ENCODE measurements around the gene RPL15. TPM values are rescaled to one million over a fixed set of nuclear protein-coding genes. Genes with fewer than 3 reads are reported as not detected.

The RPL15 gene
- polyA plus RNA-seq, 4 donors, result 1,526 to 3,526 (median 2,791) TPM

GRCh38 chr3:23921052-23921511 is 4.2 kb downstream of the RPL15 start:
- DNase-seq (no peak), FAIRE-seq (no peak)
- Histone ChIP-seq H3K9me3 (ENCODE audit: control insufficient read depth in 2 of 2, insufficient read depth in 1 of 2, low read depth in 1 of 2, low read length in 1 of 2) (no peaks in the 10 kb centered on the region), H3K27me3 (ENCODE audit: control insufficient read depth in 3 of 3, insufficient read depth in 3 of 3, low read length in 3 of 3) (no peaks in the 10 kb centered on the region), H3K36me3 (ENCODE audit: control insufficient read depth in 3 of 3, insufficient read depth in 2 of 3, low read depth in 1 of 3, low read length in 3 of 3) (peaks cover 2 to 24% (median 15%) of the 10 kb centered on the region in 3 donors), H3K27ac (ENCODE audit: low read depth in 1 of 3, low read length in 2 of 3) (no peak overlapping the region), H3K4me1 (ENCODE audit: control insufficient read depth in 3 of 3, insufficient read depth in 2 of 3, low read depth in 1 of 3, low read length in 2 of 3) (peaks cover 0 to 7% (median 0%) of the 10 kb centered on the region in 3 donors), H3K4me3 (ENCODE audit: low read depth in 1 of 3, low read length in 3 of 3) (no peak overlapping the region)
- WGBS, 3 donors, result 66 to 80% (median 79%) methylated on average over 3 of the region's 3 CpGs

GRCh38 chr3:23923786-23924185 is 6.9 kb downstream of the RPL15 start:
- 76 to 96% (median 86%) methylated on average over 2 of the region's 2 CpGs for WGBS, 3 donors
- Histone ChIP-seq H3K4me3 (ENCODE audit: low read depth in 1 of 3, low read length in 3 of 3) (no peak overlapping the region), H3K9me3 (ENCODE audit: control insufficient read depth in 2 of 2, insufficient read depth in 1 of 2, low read depth in 1 of 2, low read length in 1 of 2) (no peaks in the 10 kb centered on the region), H3K4me1 (ENCODE audit: control insufficient read depth in 3 of 3, insufficient read depth in 2 of 3, low read depth in 1 of 3, low read length in 2 of 3) (peaks cover 0 to 3% (median 0%) of the 10 kb centered on the region in 3 donors), H3K36me3 (ENCODE audit: control insufficient read depth in 3 of 3, insufficient read depth in 2 of 3, low read depth in 1 of 3, low read length in 3 of 3) (peaks cover 2 to 22% (median 9%) of the 10 kb centered on the region in 3 donors), H3K27me3 (ENCODE audit: control insufficient read depth in 3 of 3, insufficient read depth in 3 of 3, low read length in 3 of 3) (no peaks in the 10 kb centered on the region), H3K27ac (ENCODE audit: low read depth in 1 of 3, low read length in 2 of 3) (no peak overlapping the region)
- FAIRE-seq (no peak), DNase-seq (no peak)

GRCh38 chr3:23926246-23926645 is 9.3 kb downstream of the RPL15 start:
- Histone ChIP-seq H3K36me3 (ENCODE audit: control insufficient read depth in 3 of 3, insufficient read depth in 2 of 3, low read depth in 1 of 3, low read length in 3 of 3) (peaks cover 0 to 15% (median 0%) of the 10 kb centered on the region in 3 donors), H3K4me1 (ENCODE audit: control insufficient read depth in 3 of 3, insufficient read depth in 2 of 3, low read depth in 1 of 3, low read length in 2 of 3) (no peaks in the 10 kb centered on the region), H3K9me3 (ENCODE audit: control insufficient read depth in 2 of 2, insufficient read depth in 1 of 2, low read depth in 1 of 2, low read length in 1 of 2) (no peaks in the 10 kb centered on the region), H3K27me3 (ENCODE audit: control insufficient read depth in 3 of 3, insufficient read depth in 3 of 3, low read length in 3 of 3) (no peaks in the 10 kb centered on the region), H3K4me3 (ENCODE audit: low read depth in 1 of 3, low read length in 3 of 3) (no peak overlapping the region), H3K27ac (ENCODE audit: low read depth in 1 of 3, low read length in 2 of 3) (no peak overlapping the region)
- FAIRE-seq, result no peak
- WGBS, 3 donors, result 90 to 97% (median 92%) methylated on average over 7 of the region's 7 CpGs
- no peak for DNase-seq

GRCh38 chr3:23926736-23927135 is 9.8 kb downstream of the RPL15 start:
- DNase-seq (no peak), FAIRE-seq (no peak)
- Histone ChIP-seq H3K27me3 (ENCODE audit: control insufficient read depth in 3 of 3, insufficient read depth in 3 of 3, low read length in 3 of 3) (peaks cover 0 to 2% (median 0%) of the 10 kb centered on the region in 3 donors), H3K4me1 (ENCODE audit: control insufficient read depth in 3 of 3, insufficient read depth in 2 of 3, low read depth in 1 of 3, low read length in 2 of 3) (no peaks in the 10 kb centered on the region), H3K9me3 (ENCODE audit: control insufficient read depth in 2 of 2, insufficient read depth in 1 of 2, low read depth in 1 of 2, low read length in 1 of 2) (no peaks in the 10 kb centered on the region), H3K4me3 (ENCODE audit: low read depth in 1 of 3, low read length in 3 of 3) (no peak overlapping the region), H3K27ac (ENCODE audit: low read depth in 1 of 3, low read length in 2 of 3) (no peak overlapping the region), H3K36me3 (ENCODE audit: control insufficient read depth in 3 of 3, insufficient read depth in 2 of 3, low read depth in 1 of 3, low read length in 3 of 3) (peaks cover 0 to 11% (median 0%) of the 10 kb centered on the region in 3 donors)
- 84 to 95% (median 93%) methylated on average over 3 of the region's 3 CpGs for WGBS, 3 donors

- FAIRE-seq (no peak), DNase-seq (no peak)
- Histone ChIP-seq H3K9me3 (ENCODE audit: control insufficient read depth in 2 of 2, insufficient read depth in 1 of 2, low read depth in 1 of 2, low read length in 1 of 2) (no peaks in the 10 kb centered on the region), H3K4me3 (ENCODE audit: low read depth in 1 of 3, low read length in 3 of 3) (no peak overlapping the region), H3K27ac (ENCODE audit: low read depth in 1 of 3, low read length in 2 of 3) (no peak overlapping the region), H3K36me3 (ENCODE audit: control insufficient read depth in 3 of 3, insufficient read depth in 2 of 3, low read depth in 1 of 3, low read length in 3 of 3) (peaks cover 0 to 2% (median 0%) of the 10 kb centered on the region in 3 donors), H3K4me1 (ENCODE audit: control insufficient read depth in 3 of 3, insufficient read depth in 2 of 3, low read depth in 1 of 3, low read length in 2 of 3) (no peaks in the 10 kb centered on the region), H3K27me3 (ENCODE audit: control insufficient read depth in 3 of 3, insufficient read depth in 3 of 3, low read length in 3 of 3) (peaks cover 0 to 3% (median 0%) of the 10 kb centered on the region in 3 donors)
- WGBS, 3 donors, result 26 to 54% (median 40%) methylated on average over 8 of the region's 8 CpGs
These were observed 11.6 kb downstream of the RPL15 start for GRCh38 chr3:23928524-23928923.

- no peak overlapping the region for H3K4me3 ChIP-seq (ENCODE audit: low read depth in 1 of 3, low read length in 3 of 3)
- H3K36me3 ChIP-seq (ENCODE audit: control insufficient read depth in 3 of 3, insufficient read depth in 2 of 3, low read depth in 1 of 3, low read length in 3 of 3), result no peaks in the 10 kb centered on the region
- no peak overlapping the region for H3K27ac ChIP-seq (ENCODE audit: low read depth in 1 of 3, low read length in 2 of 3)
- no peaks in the 10 kb centered on the region for H3K9me3 ChIP-seq (ENCODE audit: control insufficient read depth in 2 of 2, insufficient read depth in 1 of 2, low read depth in 1 of 2, low read length in 1 of 2)
- WGBS, 3 donors, result 66 to 85% (median 84%) methylated on average over 3 of the region's 3 CpGs
- H3K4me1 ChIP-seq (ENCODE audit: control insufficient read depth in 3 of 3, insufficient read depth in 2 of 3, low read depth in 1 of 3, low read length in 2 of 3), result no peaks in the 10 kb centered on the region
- DNase-seq, result no peak
- no peak for FAIRE-seq
- H3K27me3 ChIP-seq (ENCODE audit: control insufficient read depth in 3 of 3, insufficient read depth in 3 of 3, low read length in 3 of 3), result peaks cover 0 to 3% (median 0%) of the 10 kb centered on the region in 3 donors
These were observed 14.7 kb downstream of the RPL15 start for GRCh38 chr3:23931597-23931996.

- H3K4me1 ChIP-seq (ENCODE audit: control insufficient read depth in 3 of 3, insufficient read depth in 2 of 3, low read depth in 1 of 3, low read length in 2 of 3), result no peaks in the 10 kb centered on the region
- H3K36me3 ChIP-seq (ENCODE audit: control insufficient read depth in 3 of 3, insufficient read depth in 2 of 3, low read depth in 1 of 3, low read length in 3 of 3), result no peaks in the 10 kb centered on the region
- H3K4me3 ChIP-seq (ENCODE audit: low read depth in 1 of 3, low read length in 3 of 3), result no peak overlapping the region
- H3K9me3 ChIP-seq (ENCODE audit: control insufficient read depth in 2 of 2, insufficient read depth in 1 of 2, low read depth in 1 of 2, low read length in 1 of 2), result no peaks in the 10 kb centered on the region
- DNase-seq (no peak), FAIRE-seq (no peak)
- no peak overlapping the region for H3K27ac ChIP-seq (ENCODE audit: low read depth in 1 of 3, low read length in 2 of 3)
- peaks cover 0 to 3% (median 0%) of the 10 kb centered on the region in 3 donors for H3K27me3 ChIP-seq (ENCODE audit: control insufficient read depth in 3 of 3, insufficient read depth in 3 of 3, low read length in 3 of 3)
- 82 to 92% (median 92%) methylated on average over 4 of the region's 4 CpGs for WGBS, 3 donors
These were observed 15.6 kb downstream of the RPL15 start for GRCh38 chr3:23932571-23932970.

GRCh38 chr3:23934253-23934652 is 17.3 kb downstream of the RPL15 start:
- peaks cover 0 to 5% of the 10 kb centered on the region in 2 donors for H3K9me3 ChIP-seq (ENCODE audit: control insufficient read depth in 2 of 2, insufficient read depth in 1 of 2, low read depth in 1 of 2, low read length in 1 of 2)
- DNase-seq (no peak), FAIRE-seq (no peak)
- no peaks in the 10 kb centered on the region for H3K4me1 ChIP-seq (ENCODE audit: control insufficient read depth in 3 of 3, insufficient read depth in 2 of 3, low read depth in 1 of 3, low read length in 2 of 3)
- no peak overlapping the region for H3K4me3 ChIP-seq (ENCODE audit: low read depth in 1 of 3, low read length in 3 of 3)
- WGBS, 3 donors, result 65 to 70% (median 68%) methylated on average over 4 of the region's 4 CpGs
- H3K27me3 ChIP-seq (ENCODE audit: control insufficient read depth in 3 of 3, insufficient read depth in 3 of 3, low read length in 3 of 3), result peaks cover 0 to 3% (median 0%) of the 10 kb centered on the region in 3 donors
- H3K27ac ChIP-seq (ENCODE audit: low read depth in 1 of 3, low read length in 2 of 3), result no peak overlapping the region
- no peaks in the 10 kb centered on the region for H3K36me3 ChIP-seq (ENCODE audit: control insufficient read depth in 3 of 3, insufficient read depth in 2 of 3, low read depth in 1 of 3, low read length in 3 of 3)

- H3K27me3 ChIP-seq (ENCODE audit: control insufficient read depth in 3 of 3, insufficient read depth in 3 of 3, low read length in 3 of 3), result no peaks in the 10 kb centered on the region
- H3K36me3 ChIP-seq (ENCODE audit: control insufficient read depth in 3 of 3, insufficient read depth in 2 of 3, low read depth in 1 of 3, low read length in 3 of 3), result no peaks in the 10 kb centered on the region
- FAIRE-seq (no peak), DNase-seq (no peak)
- peaks cover 0 to 5% of the 10 kb centered on the region in 2 donors for H3K9me3 ChIP-seq (ENCODE audit: control insufficient read depth in 2 of 2, insufficient read depth in 1 of 2, low read depth in 1 of 2, low read length in 1 of 2)
- no peak overlapping the region for H3K4me3 ChIP-seq (ENCODE audit: low read depth in 1 of 3, low read length in 3 of 3)
- 83 to 92% (median 86%) methylated on average over 1 of the region's 1 CpG for WGBS, 3 donors
- H3K4me1 ChIP-seq (ENCODE audit: control insufficient read depth in 3 of 3, insufficient read depth in 2 of 3, low read depth in 1 of 3, low read length in 2 of 3), result no peaks in the 10 kb centered on the region
- no peak overlapping the region for H3K27ac ChIP-seq (ENCODE audit: low read depth in 1 of 3, low read length in 2 of 3)
These were observed 20.4 kb downstream of the RPL15 start for GRCh38 chr3:23937296-23937695.

Measured in small intestine (tissue), 7 donors.